Stimulated activated CD8-positive, alpha-beta memory T cell treated with anti-CD3 and anti-CD28 coated beads, Interleukin-7, amount 100 ng/mL, for 48 hours (primary cell): ENCODE data around the gene EZR.

ENCODE experiments used
- DNase-seq, 2 donors: peaks; one replicate each; pipeline ENCODE4 v3.0.0-alpha.2; 2020; ENCODE audit warnings: low read depth in 1 of 2; ENCODE audit errors: extremely low read depth in 1 of 2

Gene EZR

DNA sequence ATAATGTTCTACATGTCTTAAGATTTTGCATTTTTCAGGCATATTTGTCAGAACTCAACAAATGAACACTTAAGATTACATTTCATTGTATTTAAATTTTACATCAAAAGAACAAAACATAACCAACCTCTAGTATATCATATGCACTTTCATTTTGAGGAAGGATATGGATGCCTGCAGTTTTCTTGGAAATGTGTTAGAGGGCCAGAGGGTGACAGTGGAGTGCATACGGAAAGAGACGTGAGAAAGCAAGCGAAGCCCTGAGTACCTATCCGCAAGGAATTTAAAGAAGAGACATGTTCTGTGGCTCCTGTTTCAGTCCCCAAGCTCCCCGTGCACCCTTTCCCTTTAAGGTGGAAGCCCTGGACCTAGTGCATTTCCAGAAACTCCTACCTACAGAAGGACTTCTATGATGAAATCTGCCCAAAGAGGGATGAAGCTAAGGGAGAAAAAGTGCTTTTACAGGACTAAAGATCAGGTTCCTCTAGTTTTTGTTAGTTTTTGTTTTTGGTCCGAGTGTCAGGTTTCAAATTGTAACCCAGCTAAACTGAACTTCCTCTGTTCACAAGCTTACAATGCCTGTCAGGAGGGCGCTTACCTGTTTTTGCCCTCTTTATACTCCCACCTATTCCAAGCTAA is 38.8 kb downstream of the EZR start:
- DNase-seq, result no peak

DNA sequence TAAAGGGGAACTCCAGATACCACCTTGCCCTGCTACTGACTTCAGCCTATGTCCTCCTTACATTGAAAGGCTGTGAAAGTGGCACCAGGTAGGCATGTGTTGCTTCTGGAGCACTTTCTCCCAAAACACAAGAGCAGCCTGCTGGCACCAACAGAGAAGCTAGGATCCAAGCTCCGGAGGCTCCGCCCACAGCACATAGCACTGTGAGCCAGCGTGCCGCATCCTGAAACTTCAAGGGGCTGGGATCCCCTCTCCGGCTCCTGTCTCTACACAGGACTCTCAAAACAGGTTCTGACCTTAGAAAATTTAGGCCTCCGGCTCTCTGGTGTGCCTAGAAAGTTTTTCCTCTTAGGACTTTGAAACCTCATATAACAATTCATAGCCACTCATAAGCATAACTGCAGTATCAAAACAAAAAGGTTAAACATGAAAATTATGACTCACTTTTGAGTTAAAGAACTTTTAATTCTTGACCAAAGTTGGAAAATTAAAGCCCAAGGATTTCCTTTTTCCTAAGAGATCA is 41.1 kb downstream of the EZR start:
- no peak for DNase-seq

DNA sequence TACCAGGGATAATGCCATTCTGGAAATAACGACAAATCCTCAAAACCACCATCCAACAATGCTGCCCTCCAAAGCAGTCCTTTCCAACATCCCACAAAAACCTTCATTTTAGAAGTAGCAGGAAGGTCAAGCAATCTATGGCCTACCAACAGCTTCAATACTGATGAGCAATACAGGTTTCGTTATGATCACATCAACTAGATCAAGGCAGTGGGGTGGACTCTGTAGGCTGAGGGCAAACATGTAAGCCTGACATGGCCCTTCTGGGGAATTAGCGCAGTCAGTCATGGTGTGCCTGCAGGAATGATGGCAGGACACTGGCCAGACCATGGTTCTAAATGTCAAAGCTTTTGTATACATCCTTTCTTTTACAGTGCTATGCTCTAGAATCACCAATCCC is 41.7 kb downstream of the EZR start:
- DNase-seq, result no peak

DNA sequence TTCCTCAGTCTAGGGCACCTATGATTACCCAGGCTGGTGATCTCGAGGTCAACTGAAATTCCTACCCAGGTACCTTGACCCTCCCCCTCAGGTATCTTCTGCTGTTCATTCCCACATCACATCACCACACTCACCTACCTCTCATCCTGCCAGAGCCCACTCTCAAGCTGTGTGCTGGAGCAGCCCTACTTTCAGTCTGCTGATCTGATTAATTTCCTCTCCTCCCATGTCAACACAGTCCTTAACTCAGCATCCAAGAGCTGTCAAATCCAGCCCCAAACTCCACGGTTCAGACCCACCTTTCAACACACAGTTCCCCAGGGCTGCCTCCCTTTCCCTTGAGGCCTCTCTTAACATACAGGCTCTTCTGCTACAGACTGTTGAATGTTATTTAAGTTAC is 42.4 kb downstream of the EZR start:
- no peak for DNase-seq

GRCh38 chr6:158775832-158776231 is 43.3 kb downstream of the EZR start:
- no peak for DNase-seq

GRCh38 chr6:158774717-158775449 is 44.3 kb downstream of the EZR start:
- no peak for DNase-seq

DNA sequence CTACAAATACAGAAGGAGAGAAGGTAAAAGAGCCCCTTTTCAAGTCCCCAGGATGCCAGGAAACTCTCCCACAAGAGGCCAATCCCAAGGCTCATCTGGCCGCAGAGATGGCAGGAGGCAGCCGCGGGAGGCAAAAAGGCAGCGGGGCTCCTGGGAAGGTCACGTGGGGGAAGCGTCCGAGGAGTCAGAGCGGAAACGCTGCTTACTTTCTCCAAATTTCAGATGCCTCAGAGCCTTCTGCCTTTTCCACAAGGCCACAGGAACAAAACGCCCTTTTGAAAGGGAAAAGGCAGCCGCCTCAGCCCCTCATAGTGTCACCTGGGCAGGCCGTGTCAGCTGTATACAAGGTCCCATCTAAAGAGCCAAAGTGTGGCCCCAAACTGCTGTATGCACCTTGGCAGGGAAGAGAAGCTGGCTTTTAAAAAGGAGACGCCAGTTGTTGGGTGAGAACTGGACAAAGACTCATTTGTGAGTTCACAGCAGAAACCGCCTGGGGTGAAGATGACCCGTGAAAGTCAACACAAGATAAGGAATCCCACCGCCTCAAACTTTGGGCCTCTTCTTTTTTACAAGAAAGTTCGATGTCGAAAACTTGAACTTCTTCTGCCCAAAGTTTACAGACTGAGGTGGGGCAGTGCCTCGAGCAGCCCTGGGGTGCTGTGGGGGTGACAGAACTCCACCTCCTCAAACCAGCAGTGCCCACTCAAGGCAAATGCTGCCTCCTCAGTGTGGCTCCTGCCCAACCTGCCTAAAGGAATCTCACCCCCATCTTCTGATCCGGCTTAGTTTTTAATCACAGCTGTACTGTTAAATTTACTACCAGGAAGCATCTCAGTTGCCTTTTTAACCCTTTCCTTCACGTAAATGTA is 45.4 kb downstream of the EZR start:
- DNase-seq, result no peak

GRCh38 chr6:158772851-158773371 is 46.3 kb downstream of the EZR start:
- DNase-seq, result no peak

DNA sequence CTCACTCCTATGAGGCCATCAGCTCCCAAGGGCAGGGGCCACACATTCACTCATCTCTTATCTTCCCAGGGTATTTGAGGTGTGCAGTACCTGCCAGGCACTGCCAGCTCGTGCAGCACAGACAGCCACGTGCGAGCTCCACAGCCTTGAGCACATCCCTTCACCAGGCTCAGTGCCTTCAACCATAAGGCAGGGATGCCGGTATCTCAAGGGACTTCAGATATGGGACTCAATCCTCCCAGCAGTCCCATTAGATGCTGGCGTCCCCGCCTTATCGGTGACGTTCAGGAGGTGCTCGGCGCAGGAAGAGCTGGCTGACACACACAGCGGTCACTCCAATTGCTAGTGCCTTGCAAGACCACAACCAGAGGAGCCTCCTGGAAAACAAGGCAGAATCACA is 47.0 kb downstream of the EZR start:
- no peak for DNase-seq

GRCh38 chr6:158771399-158772152 is 47.6 kb downstream of the EZR start:
- no peak for DNase-seq

GRCh38 chr6:158770533-158771330 is 48.4 kb downstream of the EZR start:
- DNase-seq, result no peak

- no peak for DNase-seq
Measured at GRCh38 chr6:158769771-158770432, 49.3 kb downstream of the EZR start.

GRCh38 chr6:158769234-158769770 is 49.9 kb downstream of the EZR start:
- no peak for DNase-seq

GRCh38 chr6:158768436-158768835 is 50.7 kb downstream of the EZR start:
- DNase-seq, result no peak

GRCh38 chr6:158767709-158768108 is 51.5 kb downstream of the EZR start:
- DNase-seq, result no peak

GRCh38 chr6:158766621-158767455 is 52.3 kb downstream of the EZR start:
- DNase-seq, result no peak

DNA sequence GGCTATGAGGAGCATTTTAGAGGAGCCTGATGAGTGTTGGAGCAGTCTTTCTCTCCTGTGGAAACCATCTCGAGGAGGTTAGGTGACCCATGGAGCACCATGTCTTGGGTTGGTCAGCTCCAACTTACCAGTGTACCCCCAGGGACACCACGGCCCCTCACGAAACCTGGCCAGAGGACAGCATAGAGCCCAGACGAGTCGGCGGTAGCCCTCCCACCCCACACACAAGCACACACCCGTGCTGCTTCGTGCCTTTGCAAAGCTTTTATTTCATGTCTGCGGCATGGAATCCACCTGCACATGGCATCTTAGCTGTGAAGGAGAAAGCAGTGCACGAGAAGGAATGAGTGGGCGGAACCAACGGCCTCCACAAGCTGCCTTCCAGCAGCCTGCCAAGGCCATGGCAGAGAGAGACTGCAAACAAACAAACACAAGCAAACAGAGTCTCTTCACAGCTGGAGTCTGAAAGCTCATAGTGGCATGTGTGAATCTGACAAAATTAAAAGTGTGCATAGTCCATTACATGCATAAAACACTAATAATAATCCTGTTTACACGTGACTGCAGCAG is 53.6 kb downstream of the EZR start:
- no peak for DNase-seq

DNA sequence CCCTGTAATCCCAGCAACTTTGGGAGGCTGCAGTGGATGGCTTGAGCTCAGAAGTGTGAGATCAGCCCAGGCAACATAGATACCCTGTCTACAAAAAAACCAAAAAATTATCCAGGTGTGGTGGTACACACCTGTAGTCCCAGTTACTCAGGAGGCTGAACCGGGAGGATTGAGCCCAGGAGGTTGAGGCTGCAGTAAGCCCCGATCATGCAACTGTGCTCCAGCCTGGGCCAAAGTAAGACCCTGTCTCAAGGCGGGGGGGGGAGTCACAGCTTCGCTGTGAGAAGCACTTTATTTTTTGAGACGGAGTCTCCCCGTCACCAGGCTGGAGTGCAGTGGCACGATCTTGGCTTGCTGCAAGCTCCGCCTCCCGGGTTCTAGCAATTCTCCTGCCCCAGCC is 54.2 kb downstream of the EZR start:
- no peak for DNase-seq
